ENCODE data around the gene LASP1.

LASP1 gene

GRCh38 chr17:38889745-38890409 is 20.0 kb downstream of the LASP1 start:
- DNase-seq: no peak

GRCh38 chr17:38890410-38890746 is 20.5 kb downstream of the LASP1 start:
- no peak for DNase-seq

- DNase-seq: no peak
These were observed 21.6 kb downstream of the LASP1 start for GRCh38 chr17:38891441-38891840.

GRCh38 chr17:38892083-38892482 is 22.2 kb downstream of the LASP1 start:
- DNase-seq: no peak

GRCh38 chr17:38892620-38893019 is 22.8 kb downstream of the LASP1 start:
- no peak for DNase-seq

GRCh38 chr17:38893113-38893512 is 23.3 kb downstream of the LASP1 start:
- no peak for DNase-seq

- DNase-seq: no peak
These were observed 23.7 kb downstream of the LASP1 start for GRCh38 chr17:38893607-38894006.

GRCh38 chr17:38894276-38894675 is 24.4 kb downstream of the LASP1 start:
- DNase-seq: no peak

GRCh38 chr17:38896346-38896954 is 26.6 kb downstream of the LASP1 start:
- DNase-seq: no peak

GRCh38 chr17:38897176-38897575 is 27.3 kb downstream of the LASP1 start:
- DNase-seq: no peak

- no peak for DNase-seq
These were observed 27.9 kb downstream of the LASP1 start for GRCh38 chr17:38897671-38898290.

GRCh38 chr17:38898291-38898679 is 28.4 kb downstream of the LASP1 start:
- DNase-seq: no peak

- DNase-seq: no peak
These were observed 29.0 kb downstream of the LASP1 start for GRCh38 chr17:38898812-38899348.

- no peak for DNase-seq
These were observed 29.6 kb downstream of the LASP1 start for GRCh38 chr17:38899421-38899820.

- no peak for DNase-seq
These were observed 31.3 kb downstream of the LASP1 start for GRCh38 chr17:38900978-38901656.

GRCh38 chr17:38903404-38903803 is 33.5 kb downstream of the LASP1 start:
- no peak for DNase-seq

GRCh38 chr17:38904892-38905291 is 35.0 kb downstream of the LASP1 start:
- DNase-seq: no peak

GRCh38 chr17:38905375-38905774 is 35.5 kb downstream of the LASP1 start:
- no peak for DNase-seq

GRCh38 chr17:38906460-38907228 is 36.8 kb downstream of the LASP1 start:
- DNase-seq: no peak

GRCh38 chr17:38907930-38908675 is 38.2 kb downstream of the LASP1 start:
- no peak for DNase-seq

- DNase-seq: no peak
These were observed 38.9 kb downstream of the LASP1 start for GRCh38 chr17:38908676-38909181.

- DNase-seq: no peak
These were observed 40.5 kb downstream of the LASP1 start for GRCh38 chr17:38910325-38910724.
